IPS-15b (cell line): ENCODE data around the gene ATAD3A.
"Not testable (repeated sequence)": the region's sequence is repeated elsewhere in the genome, so short reads cannot be mapped to it uniquely, and the experiment has no call there.

Experiments
- H3K27me3 ChIP-seq: one replicate; pipeline ENCODE4 v1.6.1; 2013; ENCODE audit warnings: low read length; ENCODE audit not compliant: control insufficient read depth, insufficient read depth
- H3K36me3 ChIP-seq: one replicate; pipeline ENCODE4 v1.6.1; 2013; ENCODE audit warnings: low read length; ENCODE audit not compliant: control insufficient read depth, insufficient read depth
- H3K4me1 ChIP-seq: one replicate; pipeline ENCODE4 v1.6.1; 2013; ENCODE audit warnings: mild to moderate bottlenecking, low read length; ENCODE audit not compliant: control insufficient read depth, insufficient read depth
- H3K4me3 ChIP-seq: one replicate; pipeline ENCODE4 v1.5.1; 2013; ENCODE audit warnings: low read depth, low read length
- H3K9ac ChIP-seq: one replicate; pipeline ENCODE4 v1.6.1; 2013; ENCODE audit warnings: low read depth, mild to moderate bottlenecking, low read length
- H3K9me3 ChIP-seq: one replicate; pipeline ENCODE4 v1.6.1; 2013; ENCODE audit warnings: mild to moderate bottlenecking, low read length; ENCODE audit not compliant: control insufficient read depth, insufficient read depth

The ATAD3A gene

GRCh38 chr1:1511533-1512285, at the start of gene ATAD3A:
TSS of gene ATAD3A (plus strand) at chr1:1512162. CDS start at chr1:1512269, 107 bp downstream.
- Histone ChIP-seq H3K9me3 (no peaks in the 10 kb centered on the region), H3K27me3 (no peaks in the 10 kb centered on the region), H3K4me1 (no peaks in the 10 kb centered on the region), H3K9ac (peak within 1 kb of the TSS; percentile 73), H3K4me3 (peak within 1 kb of the TSS; percentile 78), H3K36me3 (no peaks in the 10 kb centered on the region)

- Histone ChIP-seq H3K4me1 (no peaks in the 10 kb centered on the region), H3K9me3 (no peaks in the 10 kb centered on the region), H3K9ac (peak overlapping the region; percentile 24), H3K27me3 (no peaks in the 10 kb centered on the region), H3K36me3 (no peaks in the 10 kb centered on the region), H3K4me3 (no peak overlapping the region)
Observed at GRCh38 chr1:1462318-1462966, 49.5 kb upstream of the ATAD3A start.

DNA sequence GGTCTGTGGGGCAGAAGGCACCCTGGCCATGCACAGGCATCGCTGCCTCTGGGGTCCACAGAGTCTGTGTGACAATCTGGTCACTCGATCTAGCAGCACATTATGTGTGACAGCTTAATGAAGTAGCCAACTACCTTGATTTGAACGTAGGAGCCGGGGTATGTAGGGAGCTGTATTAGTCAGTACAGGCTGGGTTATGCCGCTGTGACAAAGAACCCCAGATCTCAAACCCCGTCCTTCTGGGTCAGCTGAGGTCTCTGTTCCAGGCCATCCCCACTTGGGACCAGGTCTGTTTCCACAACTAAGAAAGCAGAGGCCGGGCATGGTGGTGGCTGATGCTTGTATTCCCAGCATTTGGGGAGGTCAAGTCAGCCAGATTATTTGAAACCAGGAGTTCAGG, 48.6 kb upstream of the ATAD3A start:
- no peak overlapping the region for H3K4me3 ChIP-seq
- no peaks in the 10 kb centered on the region for H3K9me3 ChIP-seq
- no peaks in the 10 kb centered on the region for H3K27me3 ChIP-seq
- H3K4me1 ChIP-seq = no peaks in the 10 kb centered on the region
- H3K36me3 ChIP-seq = no peaks in the 10 kb centered on the region
- no peak overlapping the region for H3K9ac ChIP-seq

DNA sequence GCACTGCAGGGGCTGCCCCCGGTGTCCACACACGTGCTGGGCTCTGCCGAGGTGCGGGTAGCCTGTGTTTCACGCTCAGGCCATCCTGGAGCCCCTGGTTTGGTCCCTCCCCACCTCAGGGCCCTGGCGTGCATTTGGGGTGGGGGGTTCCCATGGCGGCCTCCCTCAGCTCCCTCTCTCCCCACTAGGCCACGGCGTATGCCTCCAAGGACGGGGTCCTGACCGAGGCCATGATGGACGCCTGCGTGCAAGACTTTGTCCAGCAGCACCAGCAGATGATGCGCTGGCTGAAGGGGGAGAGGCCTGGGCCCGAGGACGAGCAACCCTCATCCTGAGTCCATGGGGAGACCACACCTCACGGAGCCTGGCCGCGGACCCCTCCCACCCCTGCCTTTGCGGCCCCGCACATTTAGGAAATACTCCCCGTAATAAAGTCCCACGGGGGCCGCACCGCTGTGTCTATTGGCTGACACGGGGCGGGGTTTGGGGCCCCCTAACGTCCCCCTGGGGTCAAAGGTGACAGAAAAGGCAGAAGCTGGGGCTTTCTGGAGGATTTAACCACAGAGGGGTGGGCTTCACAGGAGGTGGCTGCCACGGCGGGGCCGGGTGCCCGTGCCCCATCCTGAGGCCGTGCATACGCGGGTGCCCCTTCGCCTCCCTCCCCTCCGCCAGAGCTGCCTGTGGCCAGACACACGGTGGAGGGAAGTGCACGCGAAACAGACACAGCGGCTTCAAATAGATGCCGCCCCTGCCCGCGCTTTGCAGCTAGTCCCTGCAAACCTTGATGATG, 43.6 kb upstream of the ATAD3A start:
- not testable (repeated sequence) for H3K9ac ChIP-seq, H3K4me3 ChIP-seq, H3K36me3 ChIP-seq, H3K9me3 ChIP-seq, H3K4me1 ChIP-seq, H3K27me3 ChIP-seq

DNA sequence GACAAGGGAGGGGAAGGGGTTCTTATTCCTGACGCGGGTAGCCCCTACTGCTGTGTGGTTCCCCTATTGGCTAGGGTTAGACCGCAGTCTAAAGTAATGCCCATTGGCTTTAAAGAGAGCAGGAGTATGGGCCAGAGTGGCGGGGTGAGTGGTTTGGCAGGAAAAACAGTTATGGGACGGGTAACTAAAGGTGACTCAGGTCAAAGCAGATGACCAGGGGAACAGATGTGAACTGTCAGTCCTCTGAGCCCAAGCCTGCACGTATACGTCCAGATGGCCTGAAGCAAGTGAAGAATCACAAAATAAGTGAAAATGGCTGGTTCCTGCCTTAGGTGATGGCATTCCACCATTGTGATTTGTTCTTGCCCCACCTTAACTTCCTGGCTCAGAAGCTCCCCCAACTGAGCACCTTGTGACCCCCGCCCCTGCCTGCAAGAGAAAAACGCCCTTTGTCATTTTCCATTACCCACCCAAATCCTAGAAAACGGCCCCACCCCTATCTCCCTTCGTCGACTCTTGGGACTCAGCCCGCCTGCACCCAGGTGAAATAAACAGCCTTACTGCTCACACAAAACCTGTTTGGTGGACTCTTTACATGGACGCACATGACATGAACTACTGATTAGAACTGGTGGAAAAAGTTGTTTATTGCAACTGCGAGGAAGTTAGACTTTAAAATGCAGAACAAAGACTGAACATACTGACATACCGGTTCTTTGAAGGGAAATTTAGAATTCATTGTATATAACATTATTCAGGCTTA, 41.2 kb upstream of the ATAD3A start:
- Histone ChIP-seq H3K27me3 (no peaks in the 10 kb centered on the region), H3K36me3 (no peaks in the 10 kb centered on the region), H3K4me3 (peak overlapping the region; percentile 76), H3K9ac (peak overlapping the region; percentile 38), H3K9me3 (no peaks in the 10 kb centered on the region), H3K4me1 (no peaks in the 10 kb centered on the region)

GRCh38 chr1:1471389-1472052, 40.4 kb upstream of the ATAD3A start, which contains the start of gene ATAD3B:
TSS of gene ATAD3B (plus strand) at chr1:1471765. CDS start at chr1:1471885, 120 bp downstream.
- H3K36me3 ChIP-seq = no peaks in the 10 kb centered on the region
- no peaks in the 10 kb centered on the region for H3K9me3 ChIP-seq
- no peaks in the 10 kb centered on the region for H3K4me1 ChIP-seq
- peak within 1 kb of the TSS; percentile 38 for H3K9ac ChIP-seq
- H3K4me3 ChIP-seq = peak within 1 kb of the TSS; percentile 76
- H3K27me3 ChIP-seq = no peaks in the 10 kb centered on the region

- not testable (repeated sequence) for H3K27me3 ChIP-seq, H3K4me1 ChIP-seq, H3K36me3 ChIP-seq, H3K9me3 ChIP-seq
- Histone ChIP-seq H3K9ac (peak overlapping the region; percentile 32), H3K4me3 (peak overlapping the region; percentile 67)
Observed at GRCh38 chr1:1472053-1472876, 39.7 kb upstream of the ATAD3A start.

- peaks cover 32% of the 10 kb centered on the region for H3K36me3 ChIP-seq
- H3K4me1 ChIP-seq, H3K4me3 ChIP-seq, H3K27me3 ChIP-seq, H3K9ac ChIP-seq, H3K9me3 ChIP-seq: not testable (repeated sequence)
Observed at GRCh38 chr1:1476011-1476410, 36.0 kb upstream of the ATAD3A start.

GRCh38 chr1:1477206-1477605, 34.8 kb upstream of the ATAD3A start:
- Histone ChIP-seq H3K4me3 (no peak overlapping the region), H3K9me3 (no peaks in the 10 kb centered on the region), H3K9ac (no peak overlapping the region), H3K36me3 (peaks cover 34% of the 10 kb centered on the region), H3K27me3 (no peaks in the 10 kb centered on the region), H3K4me1 (no peaks in the 10 kb centered on the region)

- Histone ChIP-seq H3K9ac (no peak overlapping the region), H3K36me3 (peaks cover 50% of the 10 kb centered on the region), H3K9me3 (no peaks in the 10 kb centered on the region), H3K4me1 (no peaks in the 10 kb centered on the region), H3K4me3 (no peak overlapping the region), H3K27me3 (no peaks in the 10 kb centered on the region)
Observed at GRCh38 chr1:1479547-1480487, 32.1 kb upstream of the ATAD3A start.
